HG02885 (cell line): Measurements from ENCODE around the gene ZNF529.

Source experiments
- ATAC-seq: cut with Tn5 transposase; IDR thresholded peaks from one replicate; pipeline ENCODE4 v1.9.1; 2021; ENCODE audit warnings: mild to moderate bottlenecking; ENCODE audit not compliant: unreplicated experiment, poor library complexity

Gene ZNF529

GRCh38 chr19:36514012-36514612 is 59.0 kb downstream of the ZNF529 start:
- ATAC-seq: no peak

GRCh38 chr19:36508325-36508724 is 64.8 kb downstream of the ZNF529 start:
- ATAC-seq: no peak

- no peak for ATAC-seq
Measured at GRCh38 chr19:36501973-36502372, 71.1 kb downstream of the ZNF529 start.

- no peak for ATAC-seq
Measured at GRCh38 chr19:36497001-36497400, 76.1 kb downstream of the ZNF529 start.
